ENCODE results near the gene CDHR2.
"Not testable (repeated sequence)": the region's sequence is repeated elsewhere in the genome, so short reads cannot be mapped to it uniquely, and the experiment has no call there.

The CDHR2 gene

GRCh38 chr5:176541338-176542134 lies 7.6 kb upstream of the CDHR2 start:
- DNase-seq, result peak; percentile 89

GRCh38 chr5:176542135-176542595 lies 7.0 kb upstream of the CDHR2 start:
- peak; percentile 88 for DNase-seq

GRCh38 chr5:176542596-176543427 lies 6.3 kb upstream of the CDHR2 start:
- DNase-seq, result peak; percentile 74

DNA sequence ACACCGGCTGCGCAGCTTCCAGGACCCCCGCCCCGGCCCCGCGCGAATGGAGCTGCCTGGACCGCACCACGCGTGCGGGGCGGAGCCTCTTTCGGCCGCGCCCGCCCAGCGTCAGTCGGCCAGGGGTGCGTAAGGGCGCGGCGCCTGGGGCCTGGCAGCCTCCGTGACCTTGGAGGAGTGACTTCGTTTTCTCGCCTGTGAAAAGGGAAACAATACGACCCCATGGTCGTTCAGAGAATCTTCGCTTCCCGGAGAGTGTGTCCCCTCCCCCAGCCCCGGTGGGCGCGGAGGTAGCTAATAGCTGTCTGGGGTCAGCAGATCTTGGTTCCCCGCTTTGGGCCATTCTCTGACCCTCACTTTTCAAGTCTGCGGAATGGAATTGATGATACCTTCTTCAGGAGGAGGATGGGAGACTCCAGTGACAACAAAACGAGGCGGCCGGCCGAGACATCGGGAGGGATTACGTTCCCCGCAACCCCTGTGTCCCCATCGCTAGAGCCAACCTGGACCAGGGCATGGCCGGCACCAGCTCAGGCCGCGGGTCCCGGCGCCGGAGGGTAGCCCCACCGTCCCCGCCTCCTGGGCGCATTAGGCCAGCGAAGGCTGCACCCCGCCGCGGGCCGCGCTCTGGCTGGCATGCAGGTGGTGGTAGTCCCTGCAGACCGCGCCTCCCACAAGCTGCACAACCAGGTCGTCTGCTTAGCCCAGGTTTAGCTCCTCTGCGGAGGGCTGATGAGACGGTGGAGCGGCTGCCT lies 5.5 kb upstream of the CDHR2 start:
- peak; percentile 91 for DNase-seq

- DNase-seq, result no peak
These were observed 3.8 kb upstream of the CDHR2 start for GRCh38 chr5:176545388-176545736.

DNA sequence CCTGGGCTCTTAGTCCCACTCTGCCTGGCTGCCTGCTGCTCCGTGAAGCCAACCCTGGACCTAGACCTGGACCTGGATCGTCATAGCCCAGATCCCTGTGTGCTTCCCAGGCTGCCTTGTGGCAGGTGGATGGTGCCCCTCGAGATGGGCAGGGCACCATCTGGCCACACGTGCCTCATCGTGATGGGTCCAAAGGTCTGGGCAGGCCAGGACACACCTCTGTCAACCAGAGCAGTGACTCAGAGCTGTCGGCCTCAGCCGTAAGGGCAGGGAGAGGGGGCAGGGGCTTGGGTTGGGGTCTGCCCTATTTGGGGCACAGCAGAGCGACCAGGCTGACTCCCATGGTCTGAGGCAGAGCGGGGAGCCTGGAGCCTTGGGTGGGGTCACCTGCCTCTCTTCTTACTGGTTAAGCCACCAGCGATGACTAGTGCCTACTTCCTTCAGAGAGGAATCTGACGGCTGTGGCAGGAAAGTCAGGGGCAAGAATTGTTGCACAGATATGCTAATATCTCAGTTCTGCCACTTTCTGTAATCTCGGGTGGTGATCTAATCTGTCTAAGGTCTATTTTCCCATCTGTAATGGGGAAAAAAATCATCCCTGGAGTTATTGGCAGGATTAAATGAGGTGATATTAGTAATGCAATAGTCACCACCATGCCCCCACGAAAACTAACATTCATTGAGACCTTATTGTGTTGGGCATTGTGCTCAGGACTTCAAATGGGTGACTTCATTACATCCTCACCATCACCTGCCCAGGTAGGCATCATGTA lies 3.2 kb upstream of the CDHR2 start:
- no peak for DNase-seq

DNA sequence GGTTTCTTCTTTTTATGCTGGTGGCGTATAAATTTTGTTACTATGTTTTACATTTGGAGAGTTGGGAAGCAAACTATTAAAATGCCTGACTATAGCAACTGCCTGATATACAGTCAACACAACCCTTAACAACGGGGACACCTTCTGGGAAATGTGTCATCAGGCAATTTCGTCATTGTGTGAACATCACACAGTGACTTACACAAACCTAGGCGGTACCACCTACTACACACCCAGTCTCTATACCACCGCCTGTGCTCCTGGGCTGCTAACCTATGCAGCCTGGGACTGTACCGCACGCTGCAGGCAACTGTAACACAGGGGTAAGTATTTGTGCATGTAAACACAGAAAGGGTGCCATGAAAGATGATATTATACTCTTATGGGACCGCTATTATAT lies 1.3 kb upstream of the CDHR2 start:
- DNase-seq, result no peak

- DNase-seq, result no peak
These were observed 729 bp downstream of the CDHR2 start for GRCh38 chr5:176549871-176550270.

DNA sequence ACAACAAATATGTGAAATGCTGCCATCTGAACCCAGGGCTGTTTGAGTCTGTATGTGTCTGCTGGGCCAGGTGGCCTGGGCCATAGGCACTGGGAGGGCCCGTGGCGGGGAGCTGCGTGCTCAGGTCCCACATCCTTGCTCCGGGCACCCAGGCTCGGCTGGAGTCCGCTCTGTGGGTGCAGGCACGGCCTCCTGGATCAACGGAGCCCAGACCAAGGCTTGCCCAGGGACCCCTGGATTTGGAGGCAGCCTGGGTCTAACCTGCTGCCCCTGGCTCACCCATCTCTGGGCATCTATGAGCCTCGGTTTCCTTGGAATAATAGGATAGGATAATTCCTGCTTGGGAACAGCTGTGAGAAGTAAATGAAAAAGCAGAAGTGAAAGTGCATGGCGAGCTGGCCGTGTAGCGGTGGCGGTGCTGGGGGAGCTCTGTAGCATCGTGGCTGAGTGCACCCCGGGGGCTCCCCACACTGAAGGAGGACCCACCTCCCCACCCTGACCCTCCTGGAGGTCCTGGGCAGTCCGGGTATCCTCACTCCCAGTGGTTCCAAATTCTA lies 1.2 kb downstream of the CDHR2 start:
- no peak for DNase-seq

- DNase-seq, result not testable (repeated sequence)
These were observed 1.8 kb downstream of the CDHR2 start for GRCh38 chr5:176550937-176551336.

DNA sequence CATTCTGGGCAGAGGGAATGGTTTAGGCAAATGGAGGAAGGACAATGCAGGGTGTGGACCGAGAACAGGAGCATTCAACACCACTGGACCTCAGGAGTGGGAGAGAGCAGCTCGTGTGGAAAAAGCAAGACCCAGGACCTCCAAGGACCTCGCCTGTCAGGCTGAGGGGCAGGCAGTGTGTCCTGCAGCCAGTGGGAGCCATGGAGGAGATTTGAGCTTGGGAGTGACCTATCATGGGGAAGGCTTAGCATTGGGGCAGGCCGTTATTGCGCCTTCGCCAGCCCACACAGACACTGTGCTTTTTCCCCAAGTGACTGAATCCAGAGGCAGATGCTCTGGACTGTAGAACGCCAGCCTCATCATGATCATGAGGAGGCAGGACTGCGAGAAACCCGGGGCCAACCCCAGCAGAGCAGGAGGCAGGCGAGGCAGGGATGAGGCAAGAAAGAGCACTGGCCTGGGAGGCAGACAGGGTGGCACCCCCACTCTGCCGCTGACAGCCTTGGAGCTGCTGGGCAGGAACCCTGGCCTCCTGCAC lies 3.3 kb downstream of the CDHR2 start:
- DNase-seq, result no peak

DNA sequence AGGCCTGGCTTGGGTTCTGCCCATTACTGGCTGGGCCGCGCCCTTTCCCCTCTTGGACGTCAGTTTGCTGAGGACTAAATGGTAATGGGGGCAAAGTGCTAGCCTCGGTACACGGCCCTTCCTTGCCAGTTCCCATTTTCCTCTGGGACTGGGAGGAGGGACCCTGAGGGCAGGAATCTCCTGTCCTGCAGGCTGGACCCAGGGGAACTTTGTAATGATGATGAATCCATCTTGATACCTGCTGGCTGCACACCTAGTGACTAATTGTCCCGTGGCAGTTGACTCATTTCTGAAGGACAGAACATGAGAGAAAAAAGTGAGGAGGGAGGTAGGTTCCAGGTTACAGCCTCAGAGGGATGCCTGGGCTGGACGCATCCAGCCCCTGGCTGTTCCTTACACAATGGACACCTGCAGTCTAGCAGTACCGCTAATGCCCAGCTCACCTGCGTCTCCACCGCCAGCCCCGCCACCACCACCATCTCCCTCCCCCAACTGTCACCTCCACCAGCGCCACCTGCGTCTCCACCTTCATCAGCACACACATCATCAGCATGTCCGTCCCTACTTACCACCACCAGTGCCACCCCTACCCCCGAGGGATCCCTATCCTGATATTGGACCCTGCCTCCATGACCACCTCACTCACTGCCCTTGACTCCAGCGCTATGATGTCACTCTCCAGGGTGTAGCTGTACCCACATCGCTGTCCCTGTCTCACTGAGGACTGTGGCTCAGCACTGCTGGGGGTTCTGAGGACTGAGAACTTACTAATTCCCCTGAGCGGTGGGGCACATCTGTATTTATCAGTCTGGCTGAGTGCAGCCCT lies 4.3 kb downstream of the CDHR2 start:
- DNase-seq, result no peak

DNA sequence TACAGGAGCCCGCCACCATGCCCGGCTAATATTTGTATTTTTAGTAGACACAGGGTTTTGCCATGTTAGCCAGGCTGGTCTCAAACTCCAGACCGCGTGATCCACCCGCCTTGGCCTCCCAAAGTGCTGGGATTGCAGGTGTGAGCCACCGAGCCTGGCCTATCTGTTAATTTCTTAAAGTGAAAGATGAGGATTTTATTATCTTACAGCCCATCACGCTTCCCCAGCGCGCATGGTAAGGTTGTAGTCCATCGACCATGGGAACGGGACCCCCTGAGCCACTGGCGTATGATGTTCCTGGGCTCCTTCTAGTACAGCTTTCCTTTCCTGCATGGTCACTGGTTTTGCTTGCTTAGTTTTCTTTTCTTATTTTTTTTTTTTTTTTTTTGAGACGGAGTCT lies 8.7 kb downstream of the CDHR2 start:
- DNase-seq, result no peak

DNA sequence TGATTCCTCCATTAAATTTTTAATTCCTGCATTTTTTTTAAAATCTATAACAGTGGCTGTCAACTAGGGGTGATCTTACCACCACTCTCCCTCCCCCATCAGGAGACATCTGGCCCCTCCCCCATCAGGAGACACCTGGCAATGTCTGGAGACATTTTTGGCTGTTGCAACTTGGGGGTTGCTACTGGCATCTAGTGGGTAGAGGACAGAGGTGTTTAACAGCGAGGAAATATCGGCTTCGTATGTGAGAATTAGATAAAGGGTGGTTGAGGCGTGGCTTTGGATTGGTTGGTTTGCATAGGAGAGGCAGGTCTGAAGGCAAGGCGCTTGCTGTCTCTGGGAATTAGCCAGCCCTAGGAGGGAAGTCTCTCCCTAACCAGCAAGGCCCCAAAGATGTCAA lies 10.5 kb downstream of the CDHR2 start:
- no peak for DNase-seq

DNA sequence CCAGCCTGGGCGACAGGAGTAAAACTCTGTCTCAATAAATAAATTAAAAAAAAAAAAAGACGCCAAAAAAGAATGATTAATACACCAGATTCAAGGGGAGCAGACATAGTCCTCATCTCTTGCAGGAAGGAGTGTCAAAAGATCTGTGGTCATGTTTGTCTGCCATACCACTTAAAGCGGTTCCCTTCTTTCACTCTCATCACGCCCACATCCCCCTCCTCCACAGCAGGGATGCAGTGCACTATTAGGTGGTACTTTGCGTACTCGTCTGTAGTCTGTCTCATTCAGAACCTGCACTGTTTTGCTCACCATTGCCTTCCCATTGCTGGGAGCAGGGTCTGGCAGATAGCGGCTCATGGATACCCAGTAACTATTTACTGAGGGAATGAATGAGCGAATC lies 11.2 kb downstream of the CDHR2 start:
- DNase-seq, result no peak

DNA sequence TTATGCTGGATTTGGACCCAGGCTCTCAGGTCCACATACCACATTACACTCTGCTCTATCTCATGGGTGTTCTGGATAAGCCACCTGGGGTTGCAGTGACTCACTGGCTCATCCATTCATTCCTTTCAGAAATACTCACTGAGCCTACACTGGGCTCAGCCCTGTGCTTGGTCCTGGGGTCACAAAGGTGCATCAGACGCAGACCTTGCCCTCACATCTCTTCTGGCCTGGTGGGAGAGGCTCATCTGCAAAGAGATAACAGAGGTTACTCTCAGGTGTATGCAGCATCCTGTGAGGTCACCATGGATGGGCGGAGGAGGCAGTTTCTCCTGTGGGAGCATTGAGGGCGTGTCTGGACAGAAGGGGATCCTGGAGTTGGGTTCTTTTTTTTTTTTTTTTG lies 12.1 kb downstream of the CDHR2 start:
- DNase-seq, result no peak

DNA sequence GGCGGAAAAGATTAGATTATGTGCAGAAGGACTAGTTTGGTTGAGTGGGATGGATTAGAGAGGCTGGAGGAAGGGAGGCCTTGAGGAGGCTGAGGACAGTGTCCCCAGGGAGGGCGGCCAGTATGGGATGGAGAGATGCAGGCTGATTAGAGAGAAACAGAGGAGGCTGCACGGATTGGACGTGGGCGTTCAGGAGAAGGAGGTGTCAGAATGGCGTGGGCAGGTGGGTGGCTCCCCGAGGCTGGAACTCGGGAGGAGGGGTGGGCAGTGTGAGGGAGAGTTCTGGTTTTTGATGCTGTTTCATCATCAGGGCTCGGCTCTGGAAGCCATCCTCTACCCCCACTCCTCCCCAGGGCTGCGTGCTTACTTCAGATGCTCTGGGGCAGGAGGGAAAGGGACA lies 13.0 kb downstream of the CDHR2 start:
- no peak for DNase-seq

DNA sequence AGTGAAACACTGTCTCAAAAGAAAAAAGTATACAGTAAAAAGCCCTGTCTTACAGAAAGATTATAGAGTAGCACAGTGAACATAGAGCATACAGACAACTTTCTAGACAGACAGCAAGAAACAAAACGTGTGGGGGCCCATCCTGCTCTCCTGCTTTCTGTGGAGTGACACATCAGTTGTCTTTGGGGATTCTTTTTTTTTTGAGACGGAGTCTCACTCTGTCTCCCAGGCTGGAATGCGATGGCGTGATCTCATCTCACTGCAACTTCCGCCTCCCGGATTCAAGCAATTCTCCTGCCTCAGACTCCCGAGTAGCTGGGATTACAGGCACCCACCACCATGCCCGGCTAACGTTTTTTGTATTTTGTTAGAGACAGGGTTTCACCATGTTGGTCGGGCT lies 14.9 kb downstream of the CDHR2 start:
- no peak for DNase-seq

DNA sequence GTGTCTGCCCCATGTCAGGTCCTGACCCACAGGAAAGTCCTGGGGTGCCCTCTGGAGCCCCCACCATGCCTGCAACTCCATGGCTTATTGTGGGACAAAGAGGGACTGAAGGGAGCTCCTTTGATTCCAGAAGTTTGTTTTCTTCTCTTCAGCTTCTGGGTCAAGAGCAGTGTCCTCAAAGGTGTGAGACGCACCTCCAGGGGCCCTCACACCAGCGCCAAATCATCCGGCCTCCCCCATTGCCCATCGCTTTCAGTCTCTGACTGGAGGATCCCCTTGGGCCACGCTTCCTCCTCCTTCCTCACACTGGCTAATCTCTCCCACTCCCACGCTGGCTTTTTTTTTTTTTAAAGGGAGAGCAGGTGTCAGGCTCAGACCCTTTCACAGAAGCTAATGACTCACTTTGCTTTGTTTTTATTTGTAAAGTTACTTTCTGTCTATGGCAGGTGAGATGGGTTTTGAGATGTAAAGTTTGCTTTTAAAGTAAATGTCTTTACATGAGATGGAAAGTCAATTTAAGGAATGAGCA lies 16.7 kb downstream of the CDHR2 start:
- DNase-seq, result no peak

DNA sequence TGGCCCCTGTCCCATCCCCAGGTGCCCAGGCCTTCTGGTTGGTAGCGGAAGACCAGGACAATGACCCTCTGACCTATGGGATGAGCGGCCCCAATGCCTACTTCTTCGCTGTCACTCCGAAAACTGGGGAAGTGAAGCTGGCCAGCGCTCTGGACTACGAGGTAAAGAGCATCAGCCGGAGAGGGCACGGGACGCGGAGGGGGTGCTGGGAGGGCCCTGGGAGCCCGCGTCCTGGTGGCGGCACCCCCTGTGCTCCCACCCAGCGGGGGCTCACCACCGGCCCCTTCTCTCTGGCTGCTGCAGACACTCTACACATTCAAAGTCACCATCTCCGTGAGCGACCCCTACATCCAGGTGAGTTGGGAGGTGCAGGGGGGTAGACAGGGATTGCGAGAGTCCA lies 19.5 kb downstream of the CDHR2 start:
- DNase-seq, result no peak

DNA sequence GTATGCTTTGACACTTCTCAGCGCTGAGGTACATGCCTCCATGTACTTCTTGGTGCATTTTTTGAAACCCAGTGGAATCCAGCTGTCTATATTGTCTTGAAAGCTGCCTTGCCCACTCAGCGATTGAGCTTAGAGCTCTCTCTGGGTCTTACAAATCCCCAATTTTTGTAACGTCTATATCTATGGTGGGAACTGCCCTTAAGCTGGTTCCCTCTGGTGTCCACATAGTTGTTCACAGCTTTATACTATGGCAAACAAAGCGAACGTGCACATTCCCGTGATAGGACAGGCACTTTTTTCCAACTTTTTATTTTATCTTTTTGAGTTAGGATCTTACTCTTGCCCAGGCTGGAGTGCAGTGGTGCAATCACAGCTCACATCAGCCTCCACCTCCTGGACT lies 20.9 kb downstream of the CDHR2 start:
- no peak for DNase-seq
